B cell (primary cell): ENCODE data around the gene CSDE1.

Source experiments
- CTCF ChIP-seq: fragments of 200-600 bp; IDR thresholded peaks from one replicate; pipeline ENCODE4 v1.8.0; 2022; ENCODE audit warnings: antibody characterized with exemption, mild to moderate bottlenecking
- EZH2 ChIP-seq: IDR thresholded peaks from 2 replicates; pipeline ENCODE4 v1.6.1; 2012; ENCODE audit warnings: borderline replicate concordance, low read depth, mild to moderate bottlenecking, moderate library complexity, low read length; ENCODE audit not compliant: insufficient read depth, poor library complexity, severe bottlenecking

- TF ChIP-seq CTCF (no peak), EZH2 (no peak)
These were observed 41.9 kb downstream of the CSDE1 start for GRCh38 chr1:114715952-114716303.
